Erythroblast (primary cell): Measurements from ENCODE around the gene MTHFR.

Experiments used
- GATA1 ChIP-seq: IDR thresholded peaks from 2 replicates; pipeline ENCODE4 v1.6.1; 2011; ENCODE audit warnings: low read depth, mild to moderate bottlenecking, control low read depth, low read length, moderate library complexity
- POLR2A ChIP-seq: IDR thresholded peaks from 2 replicates; pipeline ENCODE4 v1.6.1; 2011; ENCODE audit warnings: mild to moderate bottlenecking, low read length

DNA sequence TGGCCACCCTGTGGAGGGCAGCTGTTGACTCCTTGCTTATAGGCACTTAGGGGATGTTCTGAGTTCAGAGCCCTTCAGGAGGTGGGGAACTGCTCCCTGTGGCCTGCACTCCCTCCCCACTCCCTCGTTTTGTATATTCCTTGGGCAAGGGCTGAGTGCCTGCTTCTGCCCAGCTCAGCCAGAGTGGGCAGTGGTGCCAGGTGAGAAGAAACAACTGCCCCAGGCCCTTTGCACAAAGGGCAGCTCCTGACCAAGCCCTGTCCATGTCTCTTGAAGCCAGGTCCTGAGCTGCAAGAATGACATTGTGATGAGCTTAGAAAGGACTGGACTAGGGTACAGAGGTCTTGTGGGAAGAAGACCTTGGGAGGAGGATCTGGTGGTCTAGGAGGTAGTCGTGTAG, 67.7 kb downstream of the MTHFR start:
- TF ChIP-seq POLR2A (no peak), GATA1 (no peak)
